OCI-LY3 (cell line): ENCODE data around the gene SEC16B.

Experiments
- EZH2phosphoT487 ChIP-seq: fragments of 200-600 bp; shearing (Covaris generic); IDR thresholded peaks from 2 replicates; pipeline ENCODE4 v1.6.1; 2018; ENCODE audit warnings: antibody characterized with exemption, mixed run types, low read depth
- TF ChIP-seq, protein P1 (sequence below): fragments of 200-600, 300-600 bp; sonication (generic); IDR thresholded peaks from 2 replicates; pipeline ENCODE4 v1.5.1; 2014; ENCODE audit warnings: antibody characterized with exemption, low read length, low read depth

DNA sequence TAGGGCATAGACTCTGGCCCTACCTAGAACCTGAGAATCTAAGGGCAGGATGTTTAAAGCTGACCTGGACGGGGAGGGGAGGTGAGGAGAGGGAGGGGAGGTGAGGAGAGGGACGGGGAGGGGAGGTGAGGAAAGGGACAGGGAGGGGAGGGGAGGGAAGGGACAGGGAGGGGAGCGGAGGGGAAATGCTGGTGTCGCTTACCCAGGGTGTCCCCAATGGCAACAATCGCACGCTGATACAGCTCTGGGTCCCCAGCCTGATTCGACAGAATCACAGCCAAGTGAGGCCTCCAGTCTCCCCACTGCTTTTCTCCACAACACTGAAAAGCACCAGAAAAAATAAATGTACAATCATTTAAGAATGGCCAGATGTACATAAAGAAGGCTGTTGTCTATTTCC lies 22.2 kb downstream of the SEC16B start:
- TF ChIP-seq, protein P1, sequence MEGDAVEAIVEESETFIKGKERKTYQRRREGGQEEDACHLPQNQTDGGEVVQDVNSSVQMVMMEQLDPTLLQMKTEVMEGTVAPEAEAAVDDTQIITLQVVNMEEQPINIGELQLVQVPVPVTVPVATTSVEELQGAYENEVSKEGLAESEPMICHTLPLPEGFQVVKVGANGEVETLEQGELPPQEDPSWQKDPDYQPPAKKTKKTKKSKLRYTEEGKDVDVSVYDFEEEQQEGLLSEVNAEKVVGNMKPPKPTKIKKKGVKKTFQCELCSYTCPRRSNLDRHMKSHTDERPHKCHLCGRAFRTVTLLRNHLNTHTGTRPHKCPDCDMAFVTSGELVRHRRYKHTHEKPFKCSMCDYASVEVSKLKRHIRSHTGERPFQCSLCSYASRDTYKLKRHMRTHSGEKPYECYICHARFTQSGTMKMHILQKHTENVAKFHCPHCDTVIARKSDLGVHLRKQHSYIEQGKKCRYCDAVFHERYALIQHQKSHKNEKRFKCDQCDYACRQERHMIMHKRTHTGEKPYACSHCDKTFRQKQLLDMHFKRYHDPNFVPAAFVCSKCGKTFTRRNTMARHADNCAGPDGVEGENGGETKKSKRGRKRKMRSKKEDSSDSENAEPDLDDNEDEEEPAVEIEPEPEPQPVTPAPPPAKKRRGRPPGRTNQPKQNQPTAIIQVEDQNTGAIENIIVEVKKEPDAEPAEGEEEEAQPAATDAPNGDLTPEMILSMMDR: no peak
- TF ChIP-seq EZH2phosphoT487: no peak
